HG03378 (cell line): Measurements from ENCODE around the gene ALK.

Source experiments
- ATAC-seq: cut with Tn5 transposase; IDR thresholded peaks from one replicate; pipeline ENCODE4 v1.9.1; 2021; ENCODE audit warnings: mild to moderate bottlenecking, moderate library complexity; ENCODE audit not compliant: unreplicated experiment

Gene ALK

DNA sequence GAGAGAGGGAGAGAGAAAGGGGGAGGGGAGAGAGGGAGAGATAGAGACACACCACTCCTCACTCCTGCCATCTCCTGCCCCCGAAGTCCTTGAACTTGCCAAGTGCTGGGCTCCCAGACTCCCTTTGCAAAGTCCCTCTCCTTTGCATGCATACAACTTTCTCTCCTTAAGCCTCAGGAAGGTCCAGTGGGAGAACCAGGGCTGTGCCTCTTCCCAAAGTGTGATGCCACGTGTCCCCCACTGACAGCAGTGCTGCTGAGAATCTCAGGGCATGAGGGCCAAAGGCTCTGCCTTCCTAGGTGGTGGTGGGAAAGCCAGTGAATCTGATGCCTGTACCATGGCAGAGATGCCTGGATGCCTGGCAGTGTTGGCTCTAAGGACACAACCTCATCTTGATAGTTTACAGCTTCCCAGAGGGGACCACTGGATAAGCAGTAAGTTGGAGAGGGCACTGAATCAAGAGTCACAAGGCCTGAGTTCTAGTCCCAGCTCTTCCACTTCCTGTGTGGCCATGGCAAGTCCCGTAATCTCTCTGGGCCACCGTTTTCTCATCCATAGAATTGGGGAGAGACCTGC, 702.7 kb downstream of the ALK start:
- no peak for ATAC-seq

DNA sequence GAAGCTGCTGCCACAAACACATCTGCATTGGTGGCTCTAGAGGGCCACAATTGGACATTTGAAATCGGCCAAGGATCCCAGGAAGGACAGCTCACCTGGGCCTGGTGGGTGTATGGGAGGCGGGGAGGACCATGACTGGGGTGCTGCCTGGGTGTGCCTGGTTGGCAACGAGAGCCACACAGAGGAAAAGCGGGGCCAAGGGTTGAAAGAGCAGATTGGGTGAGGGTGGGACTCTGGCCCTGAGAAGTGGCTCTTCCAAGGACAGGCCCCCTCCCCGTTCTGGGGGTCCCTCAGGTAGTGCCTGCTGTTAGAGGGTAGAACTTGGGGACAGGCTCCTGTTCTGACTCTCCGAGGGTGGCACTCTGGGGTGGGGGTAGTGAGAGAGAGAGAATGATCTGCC, 703.3 kb downstream of the ALK start:
- no peak for ATAC-seq

- no peak for ATAC-seq
Measured at GRCh38 chr2:29216609-29216909, 704.8 kb downstream of the ALK start.

- no peak for ATAC-seq
Measured at GRCh38 chr2:29215739-29216608, 705.4 kb downstream of the ALK start.

DNA sequence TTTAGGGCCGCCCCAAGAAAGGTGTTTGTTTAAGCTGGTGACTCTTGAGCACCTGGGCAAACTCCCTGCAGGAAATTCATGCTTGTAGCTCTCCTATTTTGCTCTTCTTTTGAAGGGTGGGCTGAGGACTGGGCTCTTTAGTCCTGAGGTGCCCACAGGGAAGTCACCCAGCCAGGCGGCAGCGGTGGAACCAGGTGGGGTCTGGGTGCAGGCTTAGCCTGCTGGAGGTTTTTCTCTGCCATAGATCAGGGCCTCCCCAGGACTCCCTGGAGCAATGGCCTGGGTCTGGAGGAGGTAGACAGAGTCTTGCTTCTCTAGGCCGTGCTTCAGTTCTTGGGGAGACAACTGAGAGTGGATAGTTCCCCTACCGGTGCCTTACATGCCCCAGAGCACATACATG, 706.3 kb downstream of the ALK start:
- no peak for ATAC-seq

GRCh38 chr2:29213888-29214291, 707.5 kb downstream of the ALK start:
- ATAC-seq: no peak

- ATAC-seq: no peak
Measured at GRCh38 chr2:29212009-29212408, 709.4 kb downstream of the ALK start.

- ATAC-seq: no peak
Measured at GRCh38 chr2:29209551-29209950, 711.8 kb downstream of the ALK start.

DNA sequence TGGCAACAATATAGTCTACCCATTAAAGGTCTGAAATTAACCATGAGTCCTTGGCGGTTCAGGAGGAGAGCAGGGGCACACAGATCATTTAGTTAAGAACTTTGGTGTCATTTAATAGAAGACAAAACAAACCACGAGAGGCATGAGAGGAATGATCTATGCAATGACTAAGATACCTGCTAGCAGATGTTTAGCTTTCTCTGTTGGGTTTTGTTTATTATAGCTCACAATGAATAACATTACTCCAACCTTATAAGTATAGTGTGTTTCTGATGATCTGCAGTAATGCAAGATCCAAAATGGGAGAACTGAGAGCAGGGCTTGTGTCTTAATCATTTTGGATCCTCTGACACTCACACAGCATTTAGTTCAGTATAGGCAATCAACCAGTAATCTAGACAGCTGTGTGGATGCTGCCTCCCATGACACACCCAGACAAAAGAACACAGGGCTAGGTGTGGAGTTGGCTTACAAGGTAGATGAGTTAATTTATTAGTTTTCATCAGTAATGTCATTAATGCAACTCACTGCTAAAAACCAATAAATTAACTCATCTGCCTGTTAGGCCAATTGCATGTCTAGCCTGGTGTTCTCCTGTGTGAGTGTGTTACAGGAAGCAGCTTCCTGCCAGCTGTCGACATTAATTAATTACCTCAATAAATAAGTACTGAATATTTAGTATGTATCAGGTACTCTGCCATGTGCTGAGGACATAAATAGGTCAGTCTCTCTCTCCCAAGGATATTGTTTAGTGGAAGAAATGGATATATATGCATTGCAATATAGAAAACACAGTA, 713.8 kb downstream of the ALK start:
- no peak for ATAC-seq

- ATAC-seq: no peak
Measured at GRCh38 chr2:29206941-29207340, 714.4 kb downstream of the ALK start.

DNA sequence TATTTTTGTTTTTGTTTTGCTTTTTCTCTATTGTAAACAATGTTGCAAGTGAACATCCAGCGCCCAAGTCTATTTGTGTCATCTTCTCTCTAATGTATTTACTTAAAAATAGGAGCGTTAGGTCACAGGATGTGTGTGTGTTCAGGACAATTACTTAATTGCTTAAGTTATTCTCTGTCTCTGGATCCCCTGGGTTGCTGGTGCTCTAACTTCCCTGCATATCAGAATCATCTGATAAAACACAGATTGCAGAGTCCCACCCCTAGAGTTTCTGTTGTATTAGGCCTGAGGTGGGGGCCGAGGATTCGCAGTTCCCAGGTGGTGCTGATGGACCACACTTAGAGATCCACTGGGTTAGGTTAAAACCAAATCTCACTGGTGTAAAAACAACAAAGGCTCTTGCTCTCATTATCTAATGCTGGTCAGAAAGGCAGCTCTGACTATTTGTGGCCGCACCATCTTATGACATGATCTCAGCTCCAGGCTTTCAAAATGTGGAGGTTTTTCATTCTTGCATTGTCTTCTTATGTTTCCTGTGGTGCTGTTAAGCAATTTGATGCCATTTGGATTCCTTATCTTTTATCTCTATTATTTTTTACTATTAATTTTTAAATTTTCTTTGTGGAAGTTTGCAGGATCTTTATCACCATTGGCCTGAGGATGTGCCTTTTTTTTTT, 718.4 kb downstream of the ALK start:
- ATAC-seq: no peak

GRCh38 chr2:29201979-29202378, 719.4 kb downstream of the ALK start:
- ATAC-seq: no peak

DNA sequence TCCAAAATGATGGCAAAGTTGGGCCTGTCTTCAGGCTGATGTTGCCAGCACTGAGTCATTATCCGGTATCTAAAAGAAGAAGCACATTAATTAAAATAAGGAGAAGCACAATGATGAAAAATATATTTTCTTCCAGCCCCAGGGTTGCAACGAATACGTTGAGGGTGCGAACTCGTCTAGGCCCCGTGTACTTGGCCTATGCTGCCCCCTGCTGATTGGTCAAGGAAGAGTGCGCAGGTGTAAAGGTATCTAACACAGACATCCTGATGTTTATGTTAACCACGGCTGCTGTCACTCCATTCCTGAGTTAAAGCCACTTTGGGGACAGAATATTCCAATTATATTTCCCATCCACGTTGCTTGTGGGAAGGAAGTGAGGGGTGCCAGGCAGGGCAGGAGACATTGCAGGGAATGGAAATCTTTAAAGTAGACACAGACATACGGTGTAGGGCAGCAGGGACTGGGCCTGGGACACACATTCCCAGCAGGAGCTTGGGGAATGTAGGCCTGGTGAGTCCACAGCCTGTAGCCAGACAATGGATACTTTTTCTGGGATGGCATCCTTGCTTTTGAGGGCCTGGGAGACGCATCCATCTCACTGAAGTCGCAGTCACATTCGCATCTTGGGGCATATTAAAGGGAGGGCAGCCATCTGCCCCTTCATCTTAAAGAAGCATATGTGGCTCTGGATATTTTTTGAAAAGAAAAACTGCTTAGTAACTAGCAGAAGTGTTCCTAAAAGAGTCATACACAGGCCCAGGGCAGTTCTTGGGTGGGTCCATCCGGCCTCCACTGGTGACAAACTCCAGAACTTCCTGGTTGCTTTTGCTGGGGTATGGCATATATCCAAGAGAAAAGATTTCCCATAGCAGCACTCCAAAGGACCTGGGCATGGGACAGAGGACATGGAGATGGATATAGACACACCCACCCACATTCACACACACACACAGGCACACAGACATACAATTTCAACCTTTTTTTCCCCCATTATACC, 724.3 kb downstream of the ALK start:
- ATAC-seq: peak; percentile 59

GRCh38 chr2:29195796-29196195, 725.6 kb downstream of the ALK start:
- no peak for ATAC-seq

DNA sequence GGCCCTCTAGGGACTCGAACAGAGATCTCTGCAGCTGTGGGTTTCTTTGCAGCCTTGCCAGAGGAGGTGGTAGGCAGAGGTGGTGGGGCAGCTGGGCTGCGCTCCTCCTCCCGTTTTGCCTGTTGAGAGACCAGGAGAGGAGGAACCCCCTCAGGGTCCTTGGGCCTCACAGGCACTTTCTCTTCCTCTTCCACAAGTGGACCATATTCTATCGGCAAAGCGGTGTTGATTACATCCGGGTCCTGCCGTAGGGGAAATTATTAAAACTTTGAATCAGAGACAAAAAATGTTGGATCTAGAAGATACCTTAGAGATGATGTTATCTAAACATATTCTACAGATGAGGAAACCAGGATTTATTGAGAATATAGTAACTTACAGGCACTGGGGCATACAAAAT, 727.7 kb downstream of the ALK start:
- no peak for ATAC-seq

DNA sequence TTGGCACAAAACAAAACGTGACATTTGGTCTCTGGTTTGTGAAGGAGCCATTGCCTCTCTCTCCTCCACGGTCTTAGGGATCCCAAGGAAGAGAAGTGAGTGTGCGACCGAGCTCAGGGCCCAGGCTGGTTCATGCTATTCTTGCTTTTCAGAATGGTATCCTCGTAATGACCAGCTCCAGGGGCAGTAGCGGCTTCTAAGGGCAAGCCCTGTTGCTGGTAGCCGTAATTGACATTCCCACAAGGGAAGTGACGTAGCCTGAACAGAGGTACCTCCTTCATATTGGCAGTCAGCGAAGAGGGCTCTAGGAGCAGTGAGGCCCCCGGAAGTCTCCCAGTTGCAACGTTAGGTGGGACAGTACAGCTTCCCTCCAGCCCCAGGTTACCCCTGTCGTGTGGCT, 728.3 kb downstream of the ALK start:
- ATAC-seq: no peak

DNA sequence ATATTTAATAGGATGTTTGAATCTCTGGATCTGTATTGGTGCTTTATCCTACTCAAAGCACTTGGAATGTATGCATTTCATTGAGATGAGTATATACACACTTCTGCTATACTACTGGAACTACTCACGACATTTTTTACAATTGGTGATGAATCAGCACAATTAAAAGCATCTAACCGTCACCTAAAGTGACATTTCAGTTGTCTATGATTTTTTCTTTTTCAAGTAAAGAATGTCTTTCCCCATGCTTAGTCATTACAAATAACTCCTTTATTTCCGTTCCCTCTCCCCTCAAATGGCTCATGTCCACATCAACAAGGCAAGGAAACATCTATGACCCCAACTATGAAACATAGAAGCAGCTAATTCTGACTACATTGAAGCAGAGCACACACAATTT, 728.9 kb downstream of the ALK start:
- ATAC-seq: no peak

DNA sequence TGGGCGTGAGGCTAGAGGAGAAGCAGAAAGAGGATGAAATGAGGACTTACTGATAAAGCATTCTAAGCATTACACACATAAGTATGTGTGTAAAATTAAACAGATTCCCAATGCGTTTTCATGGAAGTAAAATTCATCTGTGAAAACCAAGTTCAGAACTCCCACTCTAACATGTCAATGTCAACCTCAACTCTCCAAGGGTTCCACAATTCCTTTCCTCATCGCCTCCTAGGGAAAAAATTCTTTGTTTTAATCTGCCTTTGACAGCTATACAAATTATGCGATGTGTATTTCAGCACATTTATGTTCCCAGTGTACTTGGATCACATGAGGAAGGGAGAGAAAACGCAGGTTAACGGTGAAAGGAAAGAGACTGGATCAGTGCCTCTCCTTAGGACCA, 729.6 kb downstream of the ALK start:
- ATAC-seq: no peak

DNA sequence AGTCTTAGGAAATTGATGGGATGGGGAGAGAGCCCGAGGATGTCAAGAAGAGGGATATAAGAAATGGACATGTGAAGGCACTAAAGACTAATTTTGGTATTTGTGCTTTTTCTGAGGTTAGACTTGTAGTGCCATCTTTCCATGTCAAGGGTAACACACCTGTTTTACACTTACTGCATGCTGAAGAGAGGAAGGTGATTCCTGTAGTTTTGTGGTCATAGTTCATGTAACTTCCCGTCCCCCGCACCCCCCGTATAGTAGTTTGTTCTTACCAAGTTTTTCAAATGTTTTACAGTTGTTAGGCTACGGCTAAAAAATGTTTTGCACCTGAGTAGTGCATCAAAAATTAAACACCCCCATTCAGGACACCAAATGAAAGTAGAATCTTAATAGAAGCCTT, 732.3 kb downstream of the ALK start:
- no peak for ATAC-seq

- ATAC-seq: no peak
Measured at GRCh38 chr2:29187926-29188325, 733.5 kb downstream of the ALK start.
